Mammary epithelial cell (primary cell): ENCODE data around the gene TFPI2.

Experiments used
- CTCF ChIP-seq, 2 donors: IDR thresholded peaks in 1 of 2; conservative IDR thresholded peaks in 1 of 2; 2 replicates each; pipeline ENCODE4 v1.5.1; 2011 to 2012; ENCODE audit warnings: inconsistent platforms in 2 of 2, low read length in 2 of 2, mild to moderate bottlenecking in 2 of 2, control low read depth in 1 of 2, low read depth in 1 of 2; ENCODE audit not compliant: insufficient read depth in 1 of 2; ENCODE audit errors: extremely low read depth in 1 of 2
- EZH2 ChIP-seq: IDR thresholded peaks from 2 replicates; pipeline ENCODE4 v1.6.1; 2012; ENCODE audit warnings: low read length, inconsistent platforms, borderline replicate concordance

DNA sequence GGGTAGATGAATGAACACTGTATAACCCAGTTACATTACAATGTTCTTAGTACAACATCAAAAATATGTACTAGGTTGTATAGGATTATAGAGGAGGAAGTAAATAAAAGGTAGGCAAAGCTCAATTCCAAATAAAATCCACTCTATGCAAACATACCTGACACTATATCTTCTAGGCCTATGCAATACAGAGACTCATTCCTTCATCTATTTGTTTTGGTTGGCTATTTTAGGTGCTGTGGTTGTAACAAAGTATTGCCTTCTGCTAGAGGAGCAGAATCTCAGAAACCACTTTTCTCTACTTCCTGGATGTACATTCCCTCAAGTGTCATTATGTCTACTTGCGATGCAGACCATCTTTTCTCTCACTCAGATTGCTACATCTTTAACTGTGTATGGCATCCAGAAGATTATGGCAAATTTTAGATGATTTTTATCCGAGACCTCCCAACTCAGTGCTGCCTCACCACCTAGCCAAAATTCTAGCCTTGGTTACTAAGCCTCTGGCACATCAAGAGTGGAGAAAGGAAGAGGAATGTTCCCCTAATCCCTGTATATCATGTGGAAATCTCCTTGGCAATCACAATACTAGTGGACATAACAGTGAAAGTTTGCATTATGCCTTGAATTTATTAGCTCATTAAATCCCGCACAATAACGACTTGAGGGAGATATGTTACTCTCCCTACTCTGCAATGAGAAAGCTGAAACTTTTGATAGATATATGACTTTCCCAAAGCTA lies 5.5 kb upstream of the TFPI2 start:
- no peak for TF ChIP-seq CTCF (conservative IDR thresholded peaks at IDR 0.05 in 1 of 2, IDR thresholded peaks at IDR 0.05 in 1 of 2; ENCODE audit: extremely low read depth in 1 of 2, insufficient read depth in 1 of 2, low read depth in 1 of 2, low read length in 2 of 2)
- no peak for TF ChIP-seq EZH2
